Ascending aorta (tissue), 2 donors: Measurements from ENCODE around the gene IL20. TPM values are rescaled to one million over a fixed set of nuclear protein-coding genes. Genes with fewer than 3 reads are reported as not detected.

Experiments used
- DNase-seq, 2 donors: peaks; one replicate each; pipeline ENCODE4 v3.0.0-alpha.2; 2019; ENCODE audit warnings: low spot score in 2 of 2
- H3K27ac ChIP-seq, 2 donors: fragments of 200-600 bp; sonication (generic); one replicate each; pipeline ENCODE4 v1.5.1; 2016 to 2017; ENCODE audit warnings: mild to moderate bottlenecking in 1 of 2
- H3K27me3 ChIP-seq: fragments of 200-600 bp; sonication (generic); one replicate; pipeline ENCODE4 v1.5.1; 2017
- H3K36me3 ChIP-seq, 2 donors: fragments of 200-600 bp; sonication (generic); one replicate each; pipeline ENCODE4 v1.5.1; 2016
- H3K4me1 ChIP-seq, 2 donors: fragments of 200-600 bp; sonication (generic); one replicate each; pipeline ENCODE4 v1.5.1; 2016 to 2017; ENCODE audit warnings: mild to moderate bottlenecking in 1 of 2
- H3K4me3 ChIP-seq, 2 donors: fragments of 200-600 bp; sonication (generic); one replicate each; pipeline ENCODE4 v1.5.1; 2016 to 2017; ENCODE audit warnings: mild to moderate bottlenecking in 1 of 2
- H3K9me3 ChIP-seq, 2 donors: fragments of 200-600 bp; sonication (generic); one replicate each; pipeline ENCODE4 v1.5.1; 2016
- intact Hi-C: fragments of 100-400 bp; cut with DNase I; formaldehyde crosslinking; loops from one replicate; pipeline ENCODE4 v1.15.1; 2023
- total RNA-seq: library from RNA; depleted of rRNA; stranded (reverse); fragments of >200 nt; gene quantifications from one replicate; pipeline ENCODE4 v1.1.0, GENCODE V29; 2016
- TF ChIP-seq, protein P1 (sequence below), 3 experiments: fragments of 200-600 bp in 2 of 3; fragments of 450-650 bp in 1 of 3; sonication (generic) in 2 of 3; IDR thresholded peaks; one replicate each; pipeline ENCODE4 v1.5.1; 2016 to 2019; ENCODE audit warnings: antibody characterized with exemption in 3 of 3, mild to moderate bottlenecking in 1 of 3, moderate library complexity in 1 of 3

IL20 gene
- total RNA-seq, 1 donor from 2014 or later, result not detected

- intact Hi-C loops, result no loop called here
- H3K36me3 ChIP-seq, result no peaks in the 10 kb centered on the region
- no peak for DNase-seq
- no peak overlapping the region for H3K27ac ChIP-seq
- TF ChIP-seq, protein P1, sequence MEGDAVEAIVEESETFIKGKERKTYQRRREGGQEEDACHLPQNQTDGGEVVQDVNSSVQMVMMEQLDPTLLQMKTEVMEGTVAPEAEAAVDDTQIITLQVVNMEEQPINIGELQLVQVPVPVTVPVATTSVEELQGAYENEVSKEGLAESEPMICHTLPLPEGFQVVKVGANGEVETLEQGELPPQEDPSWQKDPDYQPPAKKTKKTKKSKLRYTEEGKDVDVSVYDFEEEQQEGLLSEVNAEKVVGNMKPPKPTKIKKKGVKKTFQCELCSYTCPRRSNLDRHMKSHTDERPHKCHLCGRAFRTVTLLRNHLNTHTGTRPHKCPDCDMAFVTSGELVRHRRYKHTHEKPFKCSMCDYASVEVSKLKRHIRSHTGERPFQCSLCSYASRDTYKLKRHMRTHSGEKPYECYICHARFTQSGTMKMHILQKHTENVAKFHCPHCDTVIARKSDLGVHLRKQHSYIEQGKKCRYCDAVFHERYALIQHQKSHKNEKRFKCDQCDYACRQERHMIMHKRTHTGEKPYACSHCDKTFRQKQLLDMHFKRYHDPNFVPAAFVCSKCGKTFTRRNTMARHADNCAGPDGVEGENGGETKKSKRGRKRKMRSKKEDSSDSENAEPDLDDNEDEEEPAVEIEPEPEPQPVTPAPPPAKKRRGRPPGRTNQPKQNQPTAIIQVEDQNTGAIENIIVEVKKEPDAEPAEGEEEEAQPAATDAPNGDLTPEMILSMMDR (IDR thresholded peaks at IDR 0.05), result no peak
- no peaks in the 10 kb centered on the region for H3K4me1 ChIP-seq
- no peaks in the 10 kb centered on the region for H3K27me3 ChIP-seq
- no peak overlapping the region for H3K4me3 ChIP-seq
- H3K9me3 ChIP-seq, result no peaks in the 10 kb centered on the region
Measured at GRCh38 chr1:206895325-206895724, 29.9 kb downstream of the IL20 start.

- Histone ChIP-seq H3K4me3 (no peak overlapping the region), H3K9me3 (no peaks in the 10 kb centered on the region), H3K27ac (no peak overlapping the region), H3K27me3 (no peaks in the 10 kb centered on the region), H3K36me3 (no peaks in the 10 kb centered on the region), H3K4me1 (no peaks in the 10 kb centered on the region)
- intact Hi-C loops, result no loop called here
- TF ChIP-seq, protein P1 (IDR thresholded peaks at IDR 0.05), result no peak
- no peak for DNase-seq
Measured at GRCh38 chr1:206895837-206896242, 30.4 kb downstream of the IL20 start.

DNA sequence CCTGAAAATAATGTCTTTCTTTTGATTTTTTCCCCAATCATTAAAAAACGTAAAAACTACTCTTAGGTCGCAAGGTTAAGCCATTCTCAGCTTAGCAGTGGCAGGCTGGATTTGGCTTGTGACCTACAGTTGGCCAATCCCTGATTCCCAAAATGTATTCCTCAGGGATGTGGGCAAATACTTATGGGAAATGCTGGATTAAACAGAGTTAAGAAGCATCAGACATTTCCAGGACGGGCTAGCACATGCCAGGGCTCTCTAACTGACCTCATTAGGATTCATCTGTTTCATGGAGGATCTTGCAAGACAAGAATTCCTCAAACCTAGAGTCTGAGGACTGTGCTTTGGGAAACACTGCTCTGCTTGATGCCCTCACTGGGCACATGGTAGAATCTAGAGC, 30.8 kb downstream of the IL20 start:
- DNase-seq, result no peak
- Histone ChIP-seq H3K9me3 (no peaks in the 10 kb centered on the region), H3K36me3 (no peaks in the 10 kb centered on the region), H3K4me3 (no peak overlapping the region), H3K27ac (no peak overlapping the region), H3K4me1 (no peaks in the 10 kb centered on the region), H3K27me3 (no peaks in the 10 kb centered on the region)
- intact Hi-C loops, result no loop called here
- TF ChIP-seq, protein P1 (IDR thresholded peaks at IDR 0.05), result no peak

DNA sequence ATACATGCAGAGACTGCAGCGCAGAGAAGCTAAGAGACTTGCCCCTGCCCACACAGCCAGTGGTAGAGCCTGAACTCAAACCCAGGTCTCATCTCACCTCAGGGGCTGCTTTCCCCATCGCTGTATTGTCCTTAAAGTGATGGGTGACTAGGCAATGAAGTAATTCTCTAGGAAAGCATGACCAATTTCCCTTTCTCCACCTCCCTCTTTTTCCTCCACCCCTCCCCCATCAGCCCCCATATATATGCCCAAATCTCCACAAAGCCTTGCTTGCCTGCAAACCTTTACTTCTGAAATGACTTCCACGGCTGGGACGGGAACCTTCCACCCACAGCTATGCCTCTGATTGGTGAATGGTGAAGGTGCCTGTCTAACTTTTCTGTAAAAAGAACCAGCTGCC, 31.8 kb downstream of the IL20 start, which contains the start of gene IL24:
IL24 (plus strand) TSS at position 269 of the 400 bp plus-strand sequence. CDS start 390 bp downstream, outside the sequence.
- intact Hi-C loops, result no loop called here

DNA sequence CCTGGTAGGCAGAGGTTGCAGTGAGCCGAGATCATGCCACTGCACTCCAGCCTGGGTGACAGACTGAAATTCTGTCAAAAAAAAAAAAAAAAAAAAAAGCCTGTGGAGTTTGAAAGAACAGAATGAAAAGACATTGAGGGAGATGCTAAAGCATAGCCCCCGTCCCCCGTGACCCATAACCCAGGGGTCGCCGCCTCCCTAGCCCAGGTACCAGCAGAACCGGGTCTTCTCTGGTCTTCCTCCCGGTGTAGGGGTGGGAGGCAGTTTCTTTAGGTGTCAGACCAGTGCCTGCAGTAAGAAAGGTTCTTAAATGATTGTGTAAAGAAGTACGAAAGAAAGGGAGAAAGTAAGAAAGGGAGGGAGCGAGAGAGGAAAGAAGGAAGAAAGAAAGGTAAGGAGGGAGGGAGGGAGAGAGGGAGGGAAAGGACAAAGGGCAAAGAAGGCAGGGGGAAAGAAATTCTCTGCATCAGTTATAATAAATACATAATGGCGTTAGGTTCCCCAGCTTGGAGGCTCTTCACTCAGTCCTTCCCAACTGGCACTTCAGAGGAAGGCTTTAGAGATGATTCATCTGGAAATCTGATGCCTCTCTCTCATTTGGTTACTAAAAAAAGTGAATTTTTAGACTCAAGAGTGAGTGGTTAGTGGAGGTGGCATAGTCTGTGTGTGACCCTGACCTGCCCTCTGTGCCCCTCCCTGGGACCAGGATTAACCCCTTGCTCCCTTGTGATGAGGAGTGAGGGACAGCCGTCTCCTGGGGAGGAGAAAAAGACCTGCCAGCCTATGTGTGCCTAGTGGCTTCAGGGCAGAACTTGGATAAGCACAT, 32.9 kb downstream of the IL20 start:
- Histone ChIP-seq H3K4me1 (no peaks in the 10 kb centered on the region), H3K9me3 (no peaks in the 10 kb centered on the region), H3K27me3 (no peaks in the 10 kb centered on the region), H3K4me3 (no peak overlapping the region), H3K27ac (no peak overlapping the region), H3K36me3 (no peaks in the 10 kb centered on the region)
- TF ChIP-seq, protein P1 (IDR thresholded peaks at IDR 0.05), result no peak
- no peak for DNase-seq
- intact Hi-C loops, result no loop called here

More for the DNA sequence above, 31.8 kb downstream of the IL20 start, which contains the start of gene IL24:
- no peaks in the 10 kb centered on the region for H3K27me3 ChIP-seq
- TF ChIP-seq, protein P1 (IDR thresholded peaks at IDR 0.05), result no peak
- no peaks in the 10 kb centered on the region for H3K4me1 ChIP-seq
- H3K9me3 ChIP-seq, result no peaks in the 10 kb centered on the region
- no peak for DNase-seq
- H3K36me3 ChIP-seq, result no peaks in the 10 kb centered on the region
- H3K27ac ChIP-seq, result no peak within 1 kb of the TSS
- H3K4me3 ChIP-seq, result no peak within 1 kb of the TSS
